H9 (cell line): ENCODE data around the gene C2orf92. TPM values are rescaled to one million over a fixed set of nuclear protein-coding genes. Genes with fewer than 3 reads are reported as not detected.
"Not testable (repeated sequence)": the region's sequence is repeated elsewhere in the genome, so short reads cannot be mapped to it uniquely, and the experiment has no call there.

ENCODE experiments used
- DNase-seq: peaks from one replicate; pipeline ENCODE4 v3.0.0-alpha.2; 2017
- H2AFZ ChIP-seq: one replicate; pipeline ENCODE4 v1.6.1; 2013; ENCODE audit warnings: mild to moderate bottlenecking, low read length, control low read depth, moderate library complexity
- H2AK5ac ChIP-seq: 2 replicates; pipeline ENCODE4 v1.6.1; 2013; ENCODE audit warnings: low read length, control low read depth, mixed read lengths; ENCODE audit not compliant: insufficient read length
- H2BK120ac ChIP-seq: one replicate; pipeline ENCODE4 v1.6.1; 2013; ENCODE audit warnings: low read depth, mild to moderate bottlenecking, low read length, control low read depth, inconsistent platforms; ENCODE audit not compliant: poor library complexity, severe bottlenecking
- H2BK12ac ChIP-seq: 2 replicates; pipeline ENCODE4 v1.6.1; 2013; ENCODE audit warnings: low read length, control low read depth, mixed read lengths, low read depth; ENCODE audit not compliant: insufficient read length
- H2BK15ac ChIP-seq: 2 replicates; pipeline ENCODE4 v1.6.1; 2013; ENCODE audit warnings: low read depth, low read length, control low read depth
- H2BK20ac ChIP-seq: one replicate; pipeline ENCODE4 v1.6.1; 2013; ENCODE audit warnings: low read depth, mild to moderate bottlenecking, low read length, control low read depth, inconsistent platforms; ENCODE audit not compliant: poor library complexity, severe bottlenecking
- H2BK5ac ChIP-seq: 2 replicates; pipeline ENCODE4 v1.6.1; 2013; ENCODE audit warnings: low read length, control low read depth, mixed read lengths; ENCODE audit not compliant: insufficient read length
- H3K14ac ChIP-seq: 2 replicates; pipeline ENCODE4 v1.6.1; 2013; ENCODE audit warnings: low read length, control low read depth; ENCODE audit not compliant: insufficient read depth
- H3K18ac ChIP-seq: 2 replicates; pipeline ENCODE4 v1.6.1; 2013; ENCODE audit warnings: low read depth, mild to moderate bottlenecking, mixed read lengths, low read length, control low read depth; ENCODE audit not compliant: insufficient read length
- H3K23ac ChIP-seq: 2 replicates; pipeline ENCODE4 v1.6.1; 2013; ENCODE audit warnings: low read length, control low read depth, mixed read lengths, low read depth; ENCODE audit not compliant: insufficient read length
- H3K23me2 ChIP-seq: 2 replicates; pipeline ENCODE4 v1.6.1; 2013; ENCODE audit warnings: low read depth, mild to moderate bottlenecking, mixed read lengths, low read length, control low read depth; ENCODE audit not compliant: insufficient read length, poor library complexity, severe bottlenecking
- H3K27ac ChIP-seq: 2 replicates; pipeline ENCODE4 v1.5.1; 2013; ENCODE audit warnings: low read length, control low read depth, mixed read lengths, low read depth; ENCODE audit not compliant: insufficient read length
- H3K27me3 ChIP-seq: 2 replicates; pipeline ENCODE4 v1.6.1; 2013; ENCODE audit warnings: low read length, control low read depth, inconsistent platforms; ENCODE audit not compliant: insufficient read depth
- H3K4ac ChIP-seq: 2 replicates; pipeline ENCODE4 v1.6.1; 2013; ENCODE audit warnings: low read depth, mild to moderate bottlenecking, control low read depth, inconsistent platforms, low read length, moderate library complexity
- H3K4me1 ChIP-seq: 2 replicates; pipeline ENCODE4 v1.6.1; 2013; ENCODE audit warnings: low read length, control low read depth, inconsistent platforms; ENCODE audit not compliant: insufficient read depth
- H3K4me2 ChIP-seq: 2 replicates; pipeline ENCODE4 v1.6.1; 2013; ENCODE audit warnings: low read length, control low read depth, mixed read lengths; ENCODE audit not compliant: insufficient read length, insufficient read depth
- H3K56ac ChIP-seq: 2 replicates; pipeline ENCODE4 v1.6.1; 2013; ENCODE audit warnings: low read depth, mild to moderate bottlenecking, mixed read lengths, low read length, control low read depth; ENCODE audit not compliant: insufficient read length
- H3K79me1 ChIP-seq: 2 replicates; pipeline ENCODE4 v1.6.1; 2013; ENCODE audit warnings: low read depth, mild to moderate bottlenecking, moderate library complexity, low read length, control low read depth, inconsistent platforms; ENCODE audit not compliant: insufficient read depth, poor library complexity, severe bottlenecking
- H3K79me2 ChIP-seq: 2 replicates; pipeline ENCODE4 v1.6.1; 2013; ENCODE audit warnings: low read length, control low read depth, inconsistent platforms; ENCODE audit not compliant: insufficient read depth
- H3K9ac ChIP-seq: 2 replicates; pipeline ENCODE4 v1.6.1; 2013; ENCODE audit warnings: low read length, control low read depth, mixed read lengths; ENCODE audit not compliant: insufficient read length; ENCODE audit errors: extremely low read depth
- H3K9me3 ChIP-seq: one replicate; pipeline ENCODE4 v1.6.1; 2013; ENCODE audit warnings: low read depth, low read length, inconsistent platforms; ENCODE audit not compliant: control insufficient read depth
- H3T11ph ChIP-seq: one replicate; pipeline ENCODE4 v1.6.1; 2013; ENCODE audit warnings: mild to moderate bottlenecking, low read length, control low read depth, inconsistent platforms
- H4K20me1 ChIP-seq: one replicate; pipeline ENCODE4 v1.6.1; 2013; ENCODE audit not compliant: control insufficient read depth, insufficient read length, insufficient read depth
- H4K5ac ChIP-seq: 2 replicates; pipeline ENCODE4 v1.6.1; 2013; ENCODE audit warnings: low read depth, mild to moderate bottlenecking, mixed read lengths, low read length, control low read depth; ENCODE audit not compliant: insufficient read length
- H4K8ac ChIP-seq: replicated peaks from 2 replicates; pipeline ENCODE4 v1.6.1; 2013; ENCODE audit warnings: low read length, control low read depth, mixed read lengths, low read depth; ENCODE audit not compliant: insufficient read length
- H4K91ac ChIP-seq: 2 replicates; pipeline ENCODE4 v1.6.1; 2013; ENCODE audit warnings: low read depth, mild to moderate bottlenecking, moderate library complexity, mixed read lengths, low read length, control low read depth; ENCODE audit not compliant: insufficient read length
- H3K27ac Mint-ChIP-seq, 3 experiments: 2 replicates in 2 of 3; 3 replicates in 1 of 3; pipeline ENCODE4 v1.8.0; 2020 to 2021; ENCODE audit warnings: mixed read lengths in 3 of 3, mild to moderate bottlenecking in 1 of 3, moderate library complexity in 1 of 3
- H3K27me3 Mint-ChIP-seq: 2 replicates; pipeline ENCODE4 v1.8.0; 2021; ENCODE audit warnings: low read depth, mild to moderate bottlenecking, moderate library complexity, mixed read lengths
- H3K36me3 Mint-ChIP-seq, 3 experiments: 2 replicates in 2 of 3; 3 replicates in 1 of 3; pipeline ENCODE4 v1.8.0; 2020 to 2021; ENCODE audit warnings: low read depth in 3 of 3, mixed read lengths in 3 of 3; ENCODE audit not compliant: insufficient read depth in 1 of 3
- H3K4me1 Mint-ChIP-seq, 2 experiments: 2 replicates each; pipeline ENCODE4 v1.8.0; 2020; ENCODE audit warnings: mixed read lengths in 2 of 2
- H3K4me3 Mint-ChIP-seq, 2 experiments: 2 replicates in 1 of 2; 3 replicates in 1 of 2; pipeline ENCODE4 v1.8.0; 2020 to 2021; ENCODE audit warnings: mild to moderate bottlenecking in 2 of 2, mixed read lengths in 2 of 2, moderate library complexity in 1 of 2
- H3K9me3 Mint-ChIP-seq, 2 experiments: 2 replicates in 1 of 2; 3 replicates in 1 of 2; pipeline ENCODE4 v1.8.0; 2020; ENCODE audit warnings: mild to moderate bottlenecking in 2 of 2, mixed read lengths in 2 of 2, moderate library complexity in 1 of 2
- WGBS: extraction: QIAGEN DNeasy Blood & Tissue Kit; methylation state at CpG from one replicate; pipeline ENCODE4 v1.1.7; 2013; ENCODE audit warnings: missing lambda C conversion rate, low lambda C conversion rate, mixed read lengths; ENCODE audit not compliant: insufficient read length; ENCODE audit errors: extremely low coverage; 5-methylcytosine and 5-hydroxymethylcytosine counted together
- total RNA-seq: library from RNA; stranded (reverse); gene quantifications from 2 replicates; pipeline ENCODE4 v1.2.1, GENCODE V29; 2021

C2orf92 gene
- total RNA-seq, 1 experiment from 2014 or later = 7.3 TPM

DNA sequence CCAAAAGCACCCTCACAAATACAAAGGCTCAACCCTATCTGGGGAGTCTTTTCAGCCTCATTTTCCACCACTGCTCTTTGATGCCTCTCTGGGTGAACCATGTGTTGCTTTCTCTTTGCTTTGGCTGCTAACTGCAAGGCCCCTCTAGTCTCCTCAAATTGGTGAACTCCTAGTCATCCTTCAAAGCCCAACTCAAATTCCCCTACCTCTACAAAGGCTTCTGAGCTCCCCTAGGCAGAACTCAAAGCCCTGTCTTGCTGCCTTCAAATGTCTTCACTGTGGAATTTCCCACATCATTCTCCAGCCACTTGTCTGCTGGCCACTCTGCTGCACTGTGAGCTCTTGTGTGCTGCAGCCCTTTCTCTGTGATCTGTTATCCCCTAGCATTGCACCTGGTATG lies 46.5 kb upstream of the C2orf92 start:
- not testable (repeated sequence) for H4K20me1 ChIP-seq, H2AFZ ChIP-seq, H2BK5ac ChIP-seq, H3K27ac ChIP-seq, H3K23ac ChIP-seq, H2BK120ac ChIP-seq, DNase-seq, H3K27me3 Mint-ChIP-seq, H4K8ac ChIP-seq, H3K9me3 Mint-ChIP-seq, H2AK5ac ChIP-seq, H4K5ac ChIP-seq, H3K27me3 ChIP-seq, H3K4me2 ChIP-seq, H3K79me2 ChIP-seq, H3K18ac ChIP-seq, H2BK15ac ChIP-seq, H3K9ac ChIP-seq, H2BK20ac ChIP-seq, H3K4me1 ChIP-seq, H3K14ac ChIP-seq, H3T11ph ChIP-seq, H3K4ac ChIP-seq, H4K91ac ChIP-seq, H3K79me1 ChIP-seq, H3K9me3 ChIP-seq, H3K56ac ChIP-seq, H2BK12ac ChIP-seq, H3K36me3 Mint-ChIP-seq, H3K23me2 ChIP-seq
- H3K27ac Mint-ChIP-seq = peak overlapping the region in 1 of 3 experiments; percentile 19; a peak in 1 of 7 replicates
- H3K4me1 Mint-ChIP-seq = peaks cover 7 to 19% of the 10 kb centered on the region in 2 experiments
- peak overlapping the region in 1 of 2 experiments; percentile 1; a peak in 1 of 5 replicates for H3K4me3 Mint-ChIP-seq

DNA sequence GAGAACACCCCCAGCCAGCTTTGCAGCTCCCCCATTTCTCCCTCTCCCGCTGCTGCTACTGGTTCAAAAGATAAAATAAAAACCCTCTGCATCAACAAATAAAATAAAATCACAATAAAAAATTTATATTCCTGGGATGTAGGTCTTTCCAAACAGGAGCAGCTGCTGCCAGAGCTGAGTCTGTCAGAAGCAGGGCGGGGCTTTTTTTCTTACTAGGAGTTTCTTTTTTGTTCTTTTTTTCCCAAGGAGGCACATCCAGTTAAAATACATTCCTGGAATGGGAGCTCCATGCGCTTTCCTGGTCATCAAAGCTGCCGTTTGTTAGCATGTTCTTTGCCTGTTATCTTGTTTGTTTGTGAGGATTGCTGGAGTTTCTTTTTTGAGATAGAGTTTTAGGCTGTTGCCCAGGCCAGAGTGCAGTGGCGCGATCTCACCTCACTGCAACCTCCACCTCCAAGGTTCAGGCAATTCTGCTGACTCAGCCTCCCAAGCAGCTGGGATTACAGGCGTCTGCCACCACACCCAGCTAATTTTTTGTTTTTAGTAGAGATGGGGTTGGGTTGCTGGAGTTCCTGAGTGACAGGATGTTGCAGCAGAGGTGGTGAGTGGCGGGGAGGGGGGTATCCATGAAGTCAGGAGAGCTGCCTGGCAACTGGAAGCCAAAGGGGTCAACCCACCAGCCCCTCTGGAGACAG lies 44.0 kb upstream of the C2orf92 start:
- not testable (repeated sequence) for H2AFZ ChIP-seq, H3K18ac ChIP-seq, H3K4me1 ChIP-seq, H3K27ac Mint-ChIP-seq, H2BK5ac ChIP-seq, H4K8ac ChIP-seq, H3K4me3 Mint-ChIP-seq, H2BK15ac ChIP-seq, H3K27ac ChIP-seq, H3K27me3 Mint-ChIP-seq, H3K23me2 ChIP-seq, H3K9ac ChIP-seq, H3K9me3 ChIP-seq, H4K91ac ChIP-seq, H2AK5ac ChIP-seq, H3K14ac ChIP-seq, H3K79me2 ChIP-seq, H3K4ac ChIP-seq, DNase-seq, H3K4me2 ChIP-seq, H2BK120ac ChIP-seq, H2BK20ac ChIP-seq, H3K27me3 ChIP-seq, H2BK12ac ChIP-seq, H3K56ac ChIP-seq, H3T11ph ChIP-seq, H3K36me3 Mint-ChIP-seq, H3K79me1 ChIP-seq, H4K20me1 ChIP-seq, H4K5ac ChIP-seq, H3K23ac ChIP-seq, H3K9me3 Mint-ChIP-seq
- no CpG with 5 or more reads among the region's 8 CpGs for WGBS
- H3K4me1 Mint-ChIP-seq = peaks cover 2 to 12% of the 10 kb centered on the region in 2 experiments; a peak in 3 of 4 replicates
